Trophoblast cell (in vitro differentiated cells and primary cell): ENCODE data around the gene BAZ1A.

Experiments
- DNase-seq, 2 donors: peaks; one replicate each; pipeline ENCODE4 v3.0.0-alpha.2; 2016
- H2AFZ ChIP-seq: 2 replicates; pipeline ENCODE4 v1.6.1; 2013; ENCODE audit warnings: low read length, moderate library complexity, mild to moderate bottlenecking; ENCODE audit not compliant: insufficient read depth, poor library complexity
- H2AK5ac ChIP-seq: 2 replicates; pipeline ENCODE4 v1.6.1; 2013; ENCODE audit warnings: mild to moderate bottlenecking, low read length
- H2BK120ac ChIP-seq: 2 replicates; pipeline ENCODE4 v1.6.1; 2013; ENCODE audit warnings: low read length, mild to moderate bottlenecking, moderate library complexity; ENCODE audit not compliant: insufficient read depth, poor library complexity
- H2BK12ac ChIP-seq: 2 replicates; pipeline ENCODE4 v1.6.1; 2013; ENCODE audit warnings: mild to moderate bottlenecking, low read length, moderate library complexity
- H2BK5ac ChIP-seq: 2 replicates; pipeline ENCODE4 v1.6.1; 2013; ENCODE audit warnings: low read length, low read depth, moderate library complexity, mild to moderate bottlenecking; ENCODE audit not compliant: poor library complexity
- H3K14ac ChIP-seq: 2 replicates; pipeline ENCODE4 v1.6.1; 2013; ENCODE audit warnings: mild to moderate bottlenecking, low read length
- H3K18ac ChIP-seq: 2 replicates; pipeline ENCODE4 v1.6.1; 2013; ENCODE audit warnings: mild to moderate bottlenecking, low read length
- H3K23ac ChIP-seq: 2 replicates; pipeline ENCODE4 v1.6.1; 2013; ENCODE audit warnings: low read length
- H3K27ac ChIP-seq: 2 replicates; pipeline ENCODE4 v1.5.1; 2013; ENCODE audit warnings: low read depth, mild to moderate bottlenecking, inconsistent platforms, low read length, moderate library complexity
- H3K27me3 ChIP-seq: 2 replicates; pipeline ENCODE4 v1.6.1; 2013; ENCODE audit warnings: inconsistent platforms, mild to moderate bottlenecking, low read length, moderate library complexity; ENCODE audit not compliant: insufficient read depth
- H3K36me3 ChIP-seq, 2 experiments: 1 replicate in 1 of 2; 2 replicates in 1 of 2; pipeline ENCODE4 v1.6.1; 2013; ENCODE audit warnings: low read length in 2 of 2, mild to moderate bottlenecking in 2 of 2, moderate library complexity in 1 of 2; ENCODE audit not compliant: insufficient read depth in 2 of 2, control insufficient read depth in 1 of 2
- H3K4ac ChIP-seq: 2 replicates; pipeline ENCODE4 v1.6.1; 2013; ENCODE audit warnings: low read depth, mild to moderate bottlenecking, low read length, moderate library complexity
- H3K4me1 ChIP-seq, 2 experiments: 1 replicate in 1 of 2; 2 replicates in 1 of 2; pipeline ENCODE4 v1.6.1; 2013; ENCODE audit warnings: low read length in 2 of 2, mild to moderate bottlenecking in 2 of 2, moderate library complexity in 1 of 2; ENCODE audit not compliant: insufficient read depth in 2 of 2, control insufficient read depth in 1 of 2
- H3K4me2 ChIP-seq: 2 replicates; pipeline ENCODE4 v1.6.1; 2013; ENCODE audit warnings: inconsistent platforms, mild to moderate bottlenecking, low read length, moderate library complexity
- H3K4me3 ChIP-seq: 2 replicates; pipeline ENCODE4 v1.5.1; 2013; ENCODE audit warnings: mild to moderate bottlenecking, low read depth, low read length, inconsistent platforms
- H3K79me1 ChIP-seq: one replicate; pipeline ENCODE4 v1.6.1; 2013; ENCODE audit warnings: low read length
- H3K79me2 ChIP-seq: 2 replicates; pipeline ENCODE4 v1.6.1; 2013; ENCODE audit warnings: low read length, mild to moderate bottlenecking; ENCODE audit not compliant: control insufficient read depth, insufficient read depth, poor library complexity
- H3K9ac ChIP-seq: 2 replicates; pipeline ENCODE4 v1.6.1; 2013; ENCODE audit warnings: mild to moderate bottlenecking, low read length
- H3K9me3 ChIP-seq: 2 replicates; pipeline ENCODE4 v1.6.1; 2013; ENCODE audit warnings: low read depth, mild to moderate bottlenecking, control low read depth, inconsistent platforms, low read length; ENCODE audit not compliant: insufficient read depth
- H4K12ac ChIP-seq: 2 replicates; pipeline ENCODE4 v1.6.1; 2013; ENCODE audit warnings: low read depth, mild to moderate bottlenecking, low read length, moderate library complexity
- H4K8ac ChIP-seq: 2 replicates; pipeline ENCODE4 v1.6.1; 2013; ENCODE audit warnings: low read depth, mild to moderate bottlenecking, low read length, moderate library complexity
- H4K91ac ChIP-seq: one replicate; pipeline ENCODE4 v1.6.1; 2013; ENCODE audit warnings: low read depth, mild to moderate bottlenecking, low read length, moderate library complexity
- WGBS: extraction: QIAGEN DNeasy Blood & Tissue Kit; methylation state at CpG from one replicate; pipeline ENCODE4 v1.1.7; 2013; ENCODE audit warnings: missing lambda C conversion rate; ENCODE audit not compliant: insufficient read length, insufficient coverage; ENCODE audit errors: extremely low coverage; 5-methylcytosine and 5-hydroxymethylcytosine counted together

Gene BAZ1A

GRCh38 chr14:34778744-34779143 is 96.4 kb downstream of the BAZ1A start:
- no peaks in the 10 kb centered on the region for H3K79me2 ChIP-seq
- DNase-seq, result no peak
- WGBS, result no CpG with 5 or more reads among the region's 3 CpGs
- H2BK120ac ChIP-seq, result no peak overlapping the region
- no peak overlapping the region for H3K18ac ChIP-seq
- no peak overlapping the region for H4K12ac ChIP-seq
- H2BK12ac ChIP-seq, result no peak overlapping the region
- no peaks in the 10 kb centered on the region for H3K27me3 ChIP-seq
- peaks cover 10 to 14% of the 10 kb centered on the region in 2 experiments for H3K36me3 ChIP-seq
- no peak overlapping the region for H2BK5ac ChIP-seq
- H4K8ac ChIP-seq, result no peak overlapping the region
- no peak overlapping the region for H3K14ac ChIP-seq
- H3K9ac ChIP-seq, result no peak overlapping the region
- H2AFZ ChIP-seq, result no peak overlapping the region
- no peak overlapping the region for H3K27ac ChIP-seq
- no peaks in the 10 kb centered on the region for H3K79me1 ChIP-seq
- no peak overlapping the region for H3K4ac ChIP-seq
- H3K9me3 ChIP-seq, result no peaks in the 10 kb centered on the region
- H2AK5ac ChIP-seq, result no peak overlapping the region
- H3K4me1 ChIP-seq, result no peaks in the 10 kb centered on the region
- no peak overlapping the region for H4K91ac ChIP-seq
- H3K4me2 ChIP-seq, result no peak overlapping the region
- H3K4me3 ChIP-seq, result no peak overlapping the region
- H3K23ac ChIP-seq, result no peak overlapping the region

GRCh38 chr14:34776611-34777010 is 98.5 kb downstream of the BAZ1A start:
- peaks cover 12 to 17% of the 10 kb centered on the region in 2 experiments for H3K36me3 ChIP-seq
- H3K9me3 ChIP-seq, result no peaks in the 10 kb centered on the region
- no peak overlapping the region for H3K14ac ChIP-seq
- no peaks in the 10 kb centered on the region for H3K27me3 ChIP-seq
- H4K91ac ChIP-seq, result no peak overlapping the region
- no CpG with 5 or more reads among the region's 1 CpG for WGBS
- no peak overlapping the region for H3K18ac ChIP-seq
- no peak overlapping the region for H3K9ac ChIP-seq
- no peak overlapping the region for H3K4me2 ChIP-seq
- no peak overlapping the region for H3K4ac ChIP-seq
- H2BK5ac ChIP-seq, result no peak overlapping the region
- H2AK5ac ChIP-seq, result no peak overlapping the region
- no peaks in the 10 kb centered on the region for H3K79me2 ChIP-seq
- no peak overlapping the region for H2AFZ ChIP-seq
- no peak overlapping the region for H4K12ac ChIP-seq
- H3K4me3 ChIP-seq, result no peak overlapping the region
- H3K79me1 ChIP-seq, result no peaks in the 10 kb centered on the region
- H2BK120ac ChIP-seq, result no peak overlapping the region
- no peak for DNase-seq
- H2BK12ac ChIP-seq, result no peak overlapping the region
- H3K23ac ChIP-seq, result no peak overlapping the region
- H3K4me1 ChIP-seq, result no peaks in the 10 kb centered on the region
- H3K27ac ChIP-seq, result no peak overlapping the region
- no peak overlapping the region for H4K8ac ChIP-seq

GRCh38 chr14:34775922-34776321 is 99.2 kb downstream of the BAZ1A start:
- Histone ChIP-seq H4K91ac (no peak overlapping the region), H3K79me2 (no peaks in the 10 kb centered on the region), H2AFZ (no peak overlapping the region), H3K4me2 (no peak overlapping the region), H3K14ac (no peak overlapping the region), H3K4ac (no peak overlapping the region), H3K9me3 (no peaks in the 10 kb centered on the region), H3K4me1 (no peaks in the 10 kb centered on the region), H2BK12ac (no peak overlapping the region), H4K12ac (no peak overlapping the region), H3K9ac (no peak overlapping the region), H3K36me3 (peaks cover 11 to 16% of the 10 kb centered on the region in 2 experiments), H3K79me1 (no peaks in the 10 kb centered on the region), H3K23ac (no peak overlapping the region), H4K8ac (no peak overlapping the region), H3K4me3 (no peak overlapping the region), H3K18ac (no peak overlapping the region), H3K27me3 (no peaks in the 10 kb centered on the region), H2AK5ac (no peak overlapping the region), H2BK120ac (no peak overlapping the region), H2BK5ac (no peak overlapping the region), H3K27ac (no peak overlapping the region)
- no CpG with 5 or more reads among the region's 4 CpGs for WGBS
- no peak for DNase-seq

GRCh38 chr14:34775342-34775741 is 99.8 kb downstream of the BAZ1A start:
- Histone ChIP-seq H3K27ac (no peak overlapping the region), H3K36me3 (peaks cover 12 to 17% of the 10 kb centered on the region in 2 experiments), H3K27me3 (no peaks in the 10 kb centered on the region), H3K4me2 (no peak overlapping the region), H3K79me1 (no peaks in the 10 kb centered on the region), H3K79me2 (no peaks in the 10 kb centered on the region), H3K23ac (no peak overlapping the region), H2AFZ (no peak overlapping the region), H2BK12ac (no peak overlapping the region), H3K4me3 (no peak overlapping the region), H4K8ac (no peak overlapping the region), H2BK5ac (no peak overlapping the region), H3K9me3 (no peaks in the 10 kb centered on the region), H2AK5ac (no peak overlapping the region), H3K18ac (no peak overlapping the region), H3K4ac (no peak overlapping the region), H4K91ac (no peak overlapping the region), H4K12ac (no peak overlapping the region), H3K4me1 (no peaks in the 10 kb centered on the region), H3K14ac (no peak overlapping the region), H3K9ac (no peak overlapping the region), H2BK120ac (no peak overlapping the region)
- no peak for DNase-seq
- WGBS, result no CpG with 5 or more reads among the region's 2 CpGs
